Thymus (tissue), 11 donors: ENCODE measurements around the gene INTS7. TPM values are rescaled to one million over a fixed set of nuclear protein-coding genes. Genes with fewer than 3 reads are reported as not detected.
"Not testable (repeated sequence)": the region's sequence is repeated elsewhere in the genome, so short reads cannot be mapped to it uniquely, and the experiment has no call there.

Source experiments
- DNase-seq, 9 donors: peaks; one replicate each; pipeline ENCODE4 v3.0.0-alpha.2; 2013; ENCODE audit warnings: low spot score in 9 of 9, low read depth in 6 of 9, missing footprints in 1 of 9
- H3K27ac ChIP-seq, 2 donors: one replicate each; pipeline ENCODE4 v1.5.1; 2013; ENCODE audit warnings: control low read depth in 1 of 2, low read depth in 1 of 2, low read length in 1 of 2, mild to moderate bottlenecking in 1 of 2, moderate library complexity in 1 of 2
- H3K27me3 ChIP-seq, 2 donors: one replicate each; pipeline ENCODE4 v1.5.1; 2013; ENCODE audit warnings: low read length in 1 of 2; ENCODE audit not compliant: control insufficient read depth in 2 of 2, insufficient read depth in 1 of 2
- H3K36me3 ChIP-seq, 2 donors: one replicate each; pipeline ENCODE4 v1.5.1; 2013; ENCODE audit warnings: low read length in 1 of 2, mild to moderate bottlenecking in 1 of 2, moderate library complexity in 1 of 2; ENCODE audit not compliant: control insufficient read depth in 2 of 2, insufficient read depth in 2 of 2
- H3K4me1 ChIP-seq, 2 donors: one replicate each; pipeline ENCODE4 v1.5.1; 2013; ENCODE audit warnings: low read length in 2 of 2; ENCODE audit not compliant: control insufficient read depth in 2 of 2, insufficient read depth in 2 of 2
- H3K4me3 ChIP-seq, 2 donors: one replicate each; pipeline ENCODE4 v1.5.1; 2013; ENCODE audit warnings: low read length in 2 of 2, control low read depth in 1 of 2, mild to moderate bottlenecking in 1 of 2
- H3K9me3 ChIP-seq, 2 donors: one replicate each; pipeline ENCODE4 v1.5.1; 2013; ENCODE audit warnings: low read length in 1 of 2, mild to moderate bottlenecking in 1 of 2; ENCODE audit not compliant: control insufficient read depth in 2 of 2, insufficient read depth in 1 of 2
- WGBS: extraction: QIAGEN DNeasy Blood & Tissue Kit; methylation state at CpG from one replicate; pipeline ENCODE4 v1.1.7; 2013; 5-methylcytosine and 5-hydroxymethylcytosine counted together
- polyA plus RNA-seq: library from polyadenylated mRNA; stranded (reverse); fragments of 200-250 nt; gene quantifications from one replicate; pipeline ENCODE4 v1.2.3, GENCODE V29; 2013
- total RNA-seq: library from RNA; stranded (reverse); fragments of 120-200 nt; gene quantifications from one replicate; pipeline ENCODE4 v1.2.4, GENCODE V29; 2013
- donor health status: healthy.

Gene INTS7
- total and polyA plus RNA-seq, 2 donors, result 9.7 to 15.4 TPM

DNA sequence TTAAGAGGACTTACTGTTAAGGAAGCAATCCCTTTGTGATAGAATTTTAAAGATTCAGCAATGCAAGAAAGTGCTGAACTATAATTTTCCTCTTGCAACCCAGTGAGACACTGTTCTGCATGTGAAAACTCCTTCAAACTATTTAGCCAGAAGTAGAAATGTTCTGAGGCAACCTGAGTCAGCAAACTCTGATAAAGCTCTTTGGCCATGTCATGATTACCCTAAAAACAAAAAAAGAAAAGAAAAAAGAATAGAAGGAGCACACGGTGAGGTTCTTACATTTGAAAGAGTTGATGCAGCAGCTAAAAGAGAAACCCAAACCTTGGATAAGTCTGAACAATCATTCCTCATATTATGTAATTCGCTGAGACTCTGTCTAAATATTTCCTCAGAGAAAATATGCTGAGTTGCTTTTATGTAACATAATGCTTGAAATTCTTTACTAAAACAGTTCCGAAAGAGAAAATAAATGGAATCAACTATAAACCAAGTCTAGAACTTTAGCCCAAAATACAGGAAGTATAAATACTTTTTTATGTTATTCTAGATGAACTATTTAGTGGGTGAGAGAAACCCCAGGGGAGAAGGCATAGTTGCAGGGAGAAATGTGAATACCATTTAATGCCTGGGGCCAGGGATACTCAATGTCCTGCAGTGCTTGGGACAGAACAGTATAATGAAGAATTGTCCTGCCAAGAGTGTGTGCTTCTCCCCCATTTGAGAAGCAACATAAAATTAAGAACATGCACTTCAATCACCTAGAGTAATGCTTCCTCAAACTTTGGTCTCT lies 60.0 kb downstream of the INTS7 start:
- H3K9me3 ChIP-seq, result no peaks in the 10 kb centered on the region
- WGBS, result 95% methylated on average over 3 of the region's 3 CpGs

DNA sequence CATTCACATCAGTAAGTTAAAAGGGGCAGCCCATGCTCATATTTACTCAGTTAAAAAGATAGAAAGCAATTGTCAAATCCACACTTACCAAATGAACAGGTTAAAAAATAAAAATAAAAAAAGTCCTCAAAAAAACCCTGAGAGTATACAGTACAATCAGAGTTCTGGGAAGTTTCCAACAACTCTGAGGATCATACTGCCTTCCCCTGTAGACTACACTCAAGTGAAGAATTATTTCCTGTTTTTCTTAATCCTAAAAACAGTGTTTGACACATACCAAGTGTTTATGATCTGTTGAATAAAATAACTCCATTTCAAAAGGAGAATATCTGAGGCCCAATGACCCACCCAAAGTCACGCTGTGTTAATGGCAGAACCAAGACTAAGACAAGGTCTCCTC lies 61.8 kb downstream of the INTS7 start:
- WGBS, result 100% methylated on average over 1 of the region's 1 CpG
- no peak overlapping the region for H3K27ac ChIP-seq
- no peak for DNase-seq
- peaks cover 8 to 47% of the 10 kb centered on the region in 2 donors for H3K36me3 ChIP-seq
- no peak overlapping the region for H3K4me3 ChIP-seq
- H3K4me1 ChIP-seq, result no peaks in the 10 kb centered on the region
- no peaks in the 10 kb centered on the region for H3K9me3 ChIP-seq
- no peaks in the 10 kb centered on the region for H3K27me3 ChIP-seq

More for the DNA sequence above, 60.0 kb downstream of the INTS7 start:
- Histone ChIP-seq H3K4me3 (no peak overlapping the region), H3K27me3 (no peaks in the 10 kb centered on the region), H3K27ac (no peak overlapping the region), H3K4me1 (no peaks in the 10 kb centered on the region), H3K36me3 (peaks cover 8 to 56% of the 10 kb centered on the region in 2 donors)
- no peak for DNase-seq

DNA sequence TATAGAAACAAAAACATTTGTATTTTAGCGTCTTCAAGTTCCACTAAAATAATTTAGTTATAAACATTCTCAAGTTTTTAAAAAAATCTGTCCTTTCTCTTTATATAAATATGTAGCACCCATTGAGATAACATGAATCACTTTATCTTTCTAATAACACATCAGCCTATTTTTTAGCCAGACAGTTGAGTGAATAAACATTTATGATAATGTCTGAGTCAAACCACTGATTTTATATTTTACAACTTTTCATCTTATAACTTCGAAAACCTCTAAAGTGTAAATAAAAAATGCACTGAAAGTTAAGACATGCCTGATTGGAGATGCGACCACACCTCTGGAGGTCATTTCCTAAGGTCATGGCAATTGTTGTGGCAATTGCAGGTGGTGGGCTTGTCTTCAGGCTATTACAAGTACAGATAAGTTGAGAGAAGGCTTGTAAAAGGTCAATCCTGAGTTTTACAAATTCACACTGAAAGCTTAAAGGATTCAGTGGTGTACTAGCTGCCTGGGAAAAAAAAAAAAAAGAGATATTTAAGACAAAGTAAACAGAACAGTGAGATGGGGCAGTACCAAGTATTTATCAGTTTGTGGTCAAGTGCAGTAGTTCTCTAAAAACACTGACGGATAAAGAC lies 67.0 kb downstream of the INTS7 start:
- H3K27ac ChIP-seq, result no peak overlapping the region
- DNase-seq, result no peak
- H3K36me3 ChIP-seq, result peaks cover 7 to 38% of the 10 kb centered on the region in 2 donors
- H3K27me3 ChIP-seq, result no peaks in the 10 kb centered on the region
- H3K9me3 ChIP-seq, result no peaks in the 10 kb centered on the region
- WGBS, result 94% methylated on average over 4 of the region's 4 CpGs
- H3K4me1 ChIP-seq, result no peaks in the 10 kb centered on the region
- no peak overlapping the region for H3K4me3 ChIP-seq

DNA sequence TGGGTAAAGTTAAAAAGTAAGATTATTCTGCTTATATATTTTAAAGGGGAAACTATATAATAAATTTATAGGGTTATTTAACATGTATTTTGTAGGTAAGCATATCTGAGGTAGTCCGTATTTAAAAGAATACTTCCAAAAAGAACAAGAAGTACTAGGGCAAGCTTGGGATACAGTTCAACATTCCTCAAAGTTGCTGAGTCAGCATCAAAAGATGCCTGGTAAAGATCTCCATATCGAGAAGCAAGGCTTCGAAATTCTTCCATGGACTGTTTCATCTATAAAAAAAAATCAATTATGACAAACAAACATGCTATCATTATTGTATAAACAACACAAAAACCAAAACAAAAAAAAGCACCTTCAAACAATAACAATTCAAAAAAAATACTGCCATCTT lies 67.7 kb downstream of the INTS7 start:
- no peak overlapping the region for H3K27ac ChIP-seq
- no peak for DNase-seq
- WGBS, result 98% methylated on average over 3 of the region's 3 CpGs
- no peaks in the 10 kb centered on the region for H3K9me3 ChIP-seq
- H3K27me3 ChIP-seq, result no peaks in the 10 kb centered on the region
- H3K36me3 ChIP-seq, result peaks cover 3 to 37% of the 10 kb centered on the region in 2 donors
- no peak overlapping the region for H3K4me3 ChIP-seq
- no peaks in the 10 kb centered on the region for H3K4me1 ChIP-seq

DNA sequence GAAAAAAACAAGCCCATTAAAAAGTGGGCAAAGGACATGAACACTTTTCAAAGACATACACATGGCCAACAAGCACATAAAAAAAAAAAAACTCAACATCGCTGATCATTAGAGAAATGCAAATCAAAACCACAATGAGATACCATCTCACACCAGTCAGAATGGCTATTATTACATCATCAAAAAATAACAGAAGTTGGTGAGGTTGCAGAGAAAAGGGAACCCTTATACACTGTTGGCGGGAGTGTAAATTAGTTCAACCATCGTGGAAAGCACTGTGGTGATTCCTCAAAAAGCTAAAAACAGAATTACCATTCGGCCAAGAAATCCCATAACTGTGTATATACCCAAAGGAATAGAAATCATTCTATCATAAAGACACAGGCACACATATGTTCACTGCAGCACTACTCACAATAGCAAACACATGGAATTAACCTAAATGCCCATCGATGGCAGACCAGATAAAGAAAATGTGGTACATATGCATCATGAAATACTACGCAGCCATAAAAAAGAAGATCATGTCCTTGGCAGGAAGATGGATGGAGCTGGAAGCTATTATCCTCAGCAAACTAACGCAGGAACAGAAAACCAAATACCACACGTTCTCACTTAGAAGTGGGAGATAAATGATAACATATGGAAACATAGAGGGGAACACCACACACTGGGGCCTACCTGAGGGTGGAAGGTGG lies 70.1 kb downstream of the INTS7 start:
- no peaks in the 10 kb centered on the region for H3K4me1 ChIP-seq
- H3K27ac ChIP-seq, result no peak overlapping the region
- no peak overlapping the region for H3K4me3 ChIP-seq
- DNase-seq, result no peak
- WGBS, result 95% methylated on average over 8 of the region's 8 CpGs
- peaks cover 4 to 39% of the 10 kb centered on the region in 2 donors for H3K36me3 ChIP-seq
- H3K27me3 ChIP-seq, result no peaks in the 10 kb centered on the region
- H3K9me3 ChIP-seq, result no peaks in the 10 kb centered on the region

DNA sequence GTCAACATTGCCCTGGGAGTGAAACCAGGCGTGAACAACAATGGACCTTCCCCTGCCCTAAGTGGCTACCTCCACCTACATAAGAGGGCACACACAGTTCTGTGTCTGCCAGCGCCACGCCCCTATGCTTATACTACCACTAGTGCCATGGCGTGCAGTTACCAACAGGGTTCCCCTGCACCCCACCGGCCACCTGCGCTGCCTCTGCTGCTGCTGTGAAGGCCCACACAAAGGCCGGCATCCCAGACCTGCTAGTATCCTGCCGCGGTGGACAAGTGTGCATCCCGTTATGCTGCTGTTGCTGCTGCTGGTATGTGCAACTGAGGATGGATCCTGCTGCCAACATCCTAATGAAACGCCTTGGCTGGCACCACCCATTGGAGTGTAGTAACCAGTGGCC lies 75.7 kb downstream of the INTS7 start:
- no peaks in the 10 kb centered on the region for H3K9me3 ChIP-seq
- H3K4me1 ChIP-seq, result no peaks in the 10 kb centered on the region
- H3K27ac ChIP-seq, result no peak overlapping the region
- no peak for DNase-seq
- H3K4me3 ChIP-seq, result no peak overlapping the region
- H3K36me3 ChIP-seq, result peaks cover 10 to 31% of the 10 kb centered on the region in 2 donors
- WGBS, result over 99% methylated on average over 11 of the region's 11 CpGs
- H3K27me3 ChIP-seq, result no peaks in the 10 kb centered on the region

DNA sequence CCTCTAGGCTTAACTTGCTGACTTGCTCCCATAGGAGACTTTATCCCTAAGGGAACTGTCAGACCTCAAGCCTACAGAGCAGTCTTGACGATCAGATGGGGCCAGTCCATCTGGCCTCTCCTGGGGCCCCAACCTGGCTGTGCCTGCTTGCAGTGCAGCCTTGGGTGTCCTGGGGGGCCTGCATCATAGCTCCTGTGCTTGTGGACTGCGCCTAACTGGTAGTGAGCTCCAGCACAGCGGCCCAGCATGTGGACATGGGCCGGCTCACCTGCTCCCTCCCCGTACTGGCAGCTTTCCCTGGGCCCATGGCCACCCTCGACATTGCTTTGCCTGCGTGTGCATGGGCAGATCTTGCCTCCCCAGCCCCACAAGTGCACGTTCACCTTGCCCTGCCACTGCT lies 76.1 kb downstream of the INTS7 start:
- Histone ChIP-seq H3K36me3 (peaks cover 10 to 31% of the 10 kb centered on the region in 2 donors), H3K27me3 (no peaks in the 10 kb centered on the region), H3K27ac (no peak overlapping the region), H3K4me3 (no peak overlapping the region), H3K4me1 (no peaks in the 10 kb centered on the region), H3K9me3 (no peaks in the 10 kb centered on the region)
- no peak for DNase-seq
- 99% methylated on average over 8 of the region's 8 CpGs for WGBS

DNA sequence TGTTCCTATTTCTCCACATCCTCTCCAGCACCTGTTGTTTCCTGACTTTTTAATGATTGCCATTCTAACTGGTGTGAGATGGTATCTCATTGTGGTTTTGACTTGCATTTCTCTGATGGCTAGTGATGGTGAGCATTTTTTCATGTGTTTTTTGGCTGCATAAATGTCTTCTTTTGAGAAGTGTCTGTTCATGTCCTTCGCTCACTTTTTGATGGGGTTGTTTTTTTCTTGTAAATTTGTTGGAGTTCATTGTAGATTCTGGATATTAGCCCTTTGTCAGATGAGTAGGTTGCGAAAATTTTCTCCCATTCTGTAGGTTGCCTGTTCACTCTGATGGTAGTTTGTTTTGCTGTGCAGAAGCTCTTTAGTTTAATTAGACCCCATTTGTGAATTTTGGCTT lies 81.3 kb downstream of the INTS7 start:
- not testable (repeated sequence) for H3K4me1 ChIP-seq, DNase-seq, H3K27ac ChIP-seq, H3K27me3 ChIP-seq, H3K4me3 ChIP-seq, H3K9me3 ChIP-seq
- H3K36me3 ChIP-seq, result peaks cover 7 to 16% of the 10 kb centered on the region in 2 donors
- no CpG with 5 or more reads among the region's 2 CpGs for WGBS

DNA sequence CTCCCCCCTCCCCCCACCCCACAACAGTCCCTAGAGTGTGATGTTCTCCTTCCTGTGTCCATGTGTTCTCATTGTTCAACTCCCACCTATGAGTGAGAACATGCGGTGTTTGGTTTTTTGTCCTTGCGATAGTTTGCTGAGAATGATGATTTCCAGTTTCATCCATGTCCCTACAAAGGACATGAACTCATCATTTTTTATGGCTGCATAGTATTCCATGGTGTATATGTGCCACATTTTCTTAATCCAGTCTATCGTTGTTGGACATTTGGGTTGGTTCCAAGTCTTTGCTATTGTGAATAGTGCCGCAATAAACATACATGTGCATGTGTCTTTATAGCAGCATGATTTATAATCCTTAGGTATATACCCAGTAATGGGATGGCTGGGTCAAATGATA lies 81.8 kb downstream of the INTS7 start:
- 100% methylated on average over 3 of the region's 4 CpGs for WGBS
- H3K27me3 ChIP-seq, H3K9me3 ChIP-seq, H3K27ac ChIP-seq, H3K4me3 ChIP-seq, DNase-seq, H3K4me1 ChIP-seq: not testable (repeated sequence)
- peaks cover 7 to 14% of the 10 kb centered on the region in 2 donors for H3K36me3 ChIP-seq
